Measurements from ENCODE around the gene SMURF2. TPM values are rescaled to one million over a fixed set of nuclear protein-coding genes. Genes with fewer than 3 reads are reported as not detected.

SMURF2 gene
- total and polyA plus RNA-seq, 10 of the 15 experiments (the other 5 are each of a cell fraction or from before 2014, with no cell fraction given) = 2.8 to 13.4 (median 7.5) TPM

DNA sequence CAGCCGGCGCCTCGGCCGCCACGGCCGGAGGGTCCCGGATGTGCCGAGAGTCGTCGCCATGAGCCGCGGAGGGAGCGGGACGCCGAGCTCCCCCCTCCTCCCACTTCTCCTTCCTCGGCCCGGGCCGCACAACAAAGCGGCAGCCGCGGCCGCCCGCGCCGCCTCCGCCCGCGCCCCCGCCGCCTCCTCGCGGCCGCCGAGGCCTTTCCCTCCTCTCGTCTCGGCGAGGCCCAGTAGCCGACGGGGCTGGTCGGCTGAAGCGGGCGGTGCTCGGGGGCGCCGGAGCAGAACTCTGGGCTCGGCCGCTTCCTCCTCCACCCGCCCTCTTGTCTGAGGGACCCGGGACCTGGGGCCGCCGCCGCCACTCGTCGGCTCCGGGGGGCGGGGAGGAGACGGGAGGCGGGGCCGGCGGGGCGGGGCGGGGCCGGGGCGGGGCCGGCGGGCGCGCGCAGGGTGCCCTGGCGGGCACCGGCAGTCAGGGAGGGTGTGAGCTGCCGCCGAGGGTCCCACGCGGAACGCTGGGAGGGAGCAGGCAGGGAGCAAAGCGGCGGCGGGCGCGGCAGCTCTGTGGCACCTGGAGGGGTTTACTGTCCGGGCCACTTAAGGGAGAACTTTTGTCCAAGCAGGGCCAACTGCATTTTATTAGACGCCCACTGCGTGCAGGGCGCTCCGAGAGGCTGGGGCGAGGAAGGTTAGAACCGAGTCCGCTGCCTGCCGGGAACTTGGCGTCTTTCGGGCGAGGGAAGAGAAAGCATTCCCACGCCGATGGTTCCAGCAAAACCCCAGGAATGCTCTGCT lies at the start of gene SMURF2 (continued):
- TF ChIP-seq ZSCAN29 (IDR thresholded peaks at IDR 0.05) (peak; percentile 73; the same call in 1 of the 2 replicates), MYC (IDR thresholded peaks at IDR 0.05; ENCODE audit: insufficient read depth, insufficient read length, insufficient replicate concordance, low read length, severe bottlenecking) (peak; percentile 49), EGR1 (IDR thresholded peaks at IDR 0.05; ENCODE audit: borderline replicate concordance in 1 of 2, low read depth in 2 of 2, low read length in 2 of 2) (peak in 1 of 2 experiments; percentile 93; a peak in 2 of 3 replicates), SRF (IDR thresholded peaks at IDR 0.05; ENCODE audit: low read depth in 2 of 2, low read length in 2 of 2) (no peak), CBX3 (IDR thresholded peaks at IDR 0.05; ENCODE audit: borderline replicate concordance, low read depth) (no peak), CHD2 (IDR thresholded peaks at IDR 0.05; ENCODE audit: borderline replicate concordance, low read depth, low read length) (no peak), ZNF217 (IDR thresholded peaks at IDR 0.05) (peak; percentile 77; the same call in 1 of the 2 replicates), CBFB (IDR thresholded peaks at IDR 0.05; ENCODE audit: low read depth) (no peak), CEBPB (IDR thresholded peaks at IDR 0.05; ENCODE audit: borderline replicate concordance in 1 of 2, low read depth in 2 of 2, low read length in 2 of 2) (no peak), HCFC1 (IDR thresholded peaks at IDR 0.05; ENCODE audit: low read length) (no peak), NR2F1 (conservative IDR thresholded peaks at IDR 0.05) (peak; percentile 67; the same call in 1 of the 2 replicates), RAD51 (IDR thresholded peaks at IDR 0.05) (no peak), PML (IDR thresholded peaks at IDR 0.05; ENCODE audit: low read length) (no peak; the same call in 1 of the 2 replicates), SREBF1 (IDR thresholded peaks at IDR 0.05; ENCODE audit: low read length) (no peak), RUNX3 (IDR thresholded peaks at IDR 0.05; ENCODE audit: low read length) (no peak), ETV6 (conservative IDR thresholded peaks at IDR 0.05 in 1 of 2, IDR thresholded peaks at IDR 0.05 in 1 of 2; ENCODE audit: borderline replicate concordance in 1 of 2, low read depth in 1 of 2) (no peak), TCF7 (IDR thresholded peaks at IDR 0.05; ENCODE audit: borderline replicate concordance) (no peak), ATF7 (IDR thresholded peaks at IDR 0.05; ENCODE audit: low read depth) (no peak), ZNF384 (IDR thresholded peaks at IDR 0.05; ENCODE audit: borderline replicate concordance, low read depth, low read length) (no peak)
- TF ChIP-seq, protein P1, sequence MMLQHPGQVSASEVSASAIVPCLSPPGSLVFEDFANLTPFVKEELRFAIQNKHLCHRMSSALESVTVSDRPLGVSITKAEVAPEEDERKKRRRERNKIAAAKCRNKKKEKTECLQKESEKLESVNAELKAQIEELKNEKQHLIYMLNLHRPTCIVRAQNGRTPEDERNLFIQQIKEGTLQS (IDR thresholded peaks at IDR 0.05; ENCODE audit: borderline replicate concordance, extremely low read depth, low read depth, low read length) = no peak
- TF ChIP-seq, protein P2, sequence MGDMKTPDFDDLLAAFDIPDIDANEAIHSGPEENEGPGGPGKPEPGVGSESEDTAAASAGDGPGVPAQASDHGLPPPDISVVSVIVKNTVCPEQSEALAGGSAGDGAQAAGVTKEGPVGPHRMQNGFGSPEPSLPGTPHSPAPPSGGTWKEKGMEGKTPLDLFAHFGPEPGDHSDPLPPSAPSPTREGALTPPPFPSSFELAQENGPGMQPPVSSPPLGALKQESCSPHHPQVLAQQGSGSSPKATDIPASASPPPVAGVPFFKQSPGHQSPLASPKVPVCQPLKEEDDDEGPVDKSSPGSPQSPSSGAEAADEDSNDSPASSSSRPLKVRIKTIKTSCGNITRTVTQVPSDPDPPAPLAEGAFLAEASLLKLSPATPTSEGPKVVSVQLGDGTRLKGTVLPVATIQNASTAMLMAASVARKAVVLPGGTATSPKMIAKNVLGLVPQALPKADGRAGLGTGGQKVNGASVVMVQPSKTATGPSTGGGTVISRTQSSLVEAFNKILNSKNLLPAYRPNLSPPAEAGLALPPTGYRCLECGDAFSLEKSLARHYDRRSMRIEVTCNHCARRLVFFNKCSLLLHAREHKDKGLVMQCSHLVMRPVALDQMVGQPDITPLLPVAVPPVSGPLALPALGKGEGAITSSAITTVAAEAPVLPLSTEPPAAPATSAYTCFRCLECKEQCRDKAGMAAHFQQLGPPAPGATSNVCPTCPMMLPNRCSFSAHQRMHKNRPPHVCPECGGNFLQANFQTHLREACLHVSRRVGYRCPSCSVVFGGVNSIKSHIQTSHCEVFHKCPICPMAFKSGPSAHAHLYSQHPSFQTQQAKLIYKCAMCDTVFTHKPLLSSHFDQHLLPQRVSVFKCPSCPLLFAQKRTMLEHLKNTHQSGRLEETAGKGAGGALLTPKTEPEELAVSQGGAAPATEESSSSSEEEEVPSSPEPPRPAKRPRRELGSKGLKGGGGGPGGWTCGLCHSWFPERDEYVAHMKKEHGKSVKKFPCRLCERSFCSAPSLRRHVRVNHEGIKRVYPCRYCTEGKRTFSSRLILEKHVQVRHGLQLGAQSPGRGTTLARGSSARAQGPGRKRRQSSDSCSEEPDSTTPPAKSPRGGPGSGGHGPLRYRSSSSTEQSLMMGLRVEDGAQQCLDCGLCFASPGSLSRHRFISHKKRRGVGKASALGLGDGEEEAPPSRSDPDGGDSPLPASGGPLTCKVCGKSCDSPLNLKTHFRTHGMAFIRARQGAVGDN (IDR thresholded peaks at IDR 0.05) = peak; percentile 69; the same call in 1 of the 2 replicates
- TF ChIP-seq, protein P3, sequence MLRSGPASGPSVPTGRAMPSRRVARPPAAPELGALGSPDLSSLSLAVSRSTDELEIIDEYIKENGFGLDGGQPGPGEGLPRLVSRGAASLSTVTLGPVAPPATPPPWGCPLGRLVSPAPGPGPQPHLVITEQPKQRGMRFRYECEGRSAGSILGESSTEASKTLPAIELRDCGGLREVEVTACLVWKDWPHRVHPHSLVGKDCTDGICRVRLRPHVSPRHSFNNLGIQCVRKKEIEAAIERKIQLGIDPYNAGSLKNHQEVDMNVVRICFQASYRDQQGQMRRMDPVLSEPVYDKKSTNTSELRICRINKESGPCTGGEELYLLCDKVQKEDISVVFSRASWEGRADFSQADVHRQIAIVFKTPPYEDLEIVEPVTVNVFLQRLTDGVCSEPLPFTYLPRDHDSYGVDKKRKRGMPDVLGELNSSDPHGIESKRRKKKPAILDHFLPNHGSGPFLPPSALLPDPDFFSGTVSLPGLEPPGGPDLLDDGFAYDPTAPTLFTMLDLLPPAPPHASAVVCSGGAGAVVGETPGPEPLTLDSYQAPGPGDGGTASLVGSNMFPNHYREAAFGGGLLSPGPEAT (IDR thresholded peaks at IDR 0.05; ENCODE audit: low read depth) = no peak
- TF ChIP-seq, protein P4, sequence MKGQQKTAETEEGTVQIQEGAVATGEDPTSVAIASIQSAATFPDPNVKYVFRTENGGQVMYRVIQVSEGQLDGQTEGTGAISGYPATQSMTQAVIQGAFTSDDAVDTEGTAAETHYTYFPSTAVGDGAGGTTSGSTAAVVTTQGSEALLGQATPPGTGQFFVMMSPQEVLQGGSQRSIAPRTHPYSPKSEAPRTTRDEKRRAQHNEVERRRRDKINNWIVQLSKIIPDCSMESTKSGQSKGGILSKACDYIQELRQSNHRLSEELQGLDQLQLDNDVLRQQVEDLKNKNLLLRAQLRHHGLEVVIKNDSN (IDR thresholded peaks at IDR 0.05; ENCODE audit: borderline replicate concordance, extremely low read length, insufficient read depth, low read depth, low read length) = no peak
